ENCODE measurements around the gene DCP1A.

GRCh38 chr3:53303957-53304356, 43.4 kb downstream of the DCP1A start:
- TF ChIP-seq CTCF (IDR thresholded peaks at IDR 0.05; ENCODE audit: low read length) (no peak), EZH2 (IDR thresholded peaks at IDR 0.05; ENCODE audit: borderline replicate concordance, low read length) (no peak)

All from OCI-LY1 (cell line).